Tibial nerve (tissue), 3 donors: ENCODE measurements around the gene CTNNB1.

Source experiments
- CTCF ChIP-seq, 5 experiments: fragments of 200-600 bp in 3 of 5; fragments of 450-650 bp in 2 of 5; sonication (generic) in 3 of 5; IDR thresholded peaks; one replicate each; pipeline ENCODE4 v1.5.1; 2016 to 2019; ENCODE audit warnings: antibody characterized with exemption in 5 of 5, mild to moderate bottlenecking in 3 of 5, moderate library complexity in 2 of 5
- POLR2A ChIP-seq, 2 donors: fragments of 450-650 bp; IDR thresholded peaks; one replicate each; pipeline ENCODE4 v1.6.1; 2017; ENCODE audit warnings: antibody characterized with exemption in 2 of 2, mild to moderate bottlenecking in 2 of 2, moderate library complexity in 2 of 2

GRCh38 chr3:41194701-41195100 lies 4.6 kb upstream of the CTNNB1 start:
- TF ChIP-seq POLR2A (IDR thresholded peaks at IDR 0.05) (no peak), CTCF (IDR thresholded peaks at IDR 0.05) (no peak)
